C4-2B (cell line): ENCODE data around the gene CGA.

ENCODE experiments used
- ZFX ChIP-seq: fragments of 450-650 bp; IDR thresholded peaks from 2 replicates; pipeline ENCODE4 v1.6.1; 2017
- TF ChIP-seq, protein P1 (sequence below): fragments of 450-650 bp; conservative IDR thresholded peaks from 2 replicates; pipeline ENCODE4 v1.5.1; 2017; ENCODE audit warnings: mild to moderate bottlenecking

DNA sequence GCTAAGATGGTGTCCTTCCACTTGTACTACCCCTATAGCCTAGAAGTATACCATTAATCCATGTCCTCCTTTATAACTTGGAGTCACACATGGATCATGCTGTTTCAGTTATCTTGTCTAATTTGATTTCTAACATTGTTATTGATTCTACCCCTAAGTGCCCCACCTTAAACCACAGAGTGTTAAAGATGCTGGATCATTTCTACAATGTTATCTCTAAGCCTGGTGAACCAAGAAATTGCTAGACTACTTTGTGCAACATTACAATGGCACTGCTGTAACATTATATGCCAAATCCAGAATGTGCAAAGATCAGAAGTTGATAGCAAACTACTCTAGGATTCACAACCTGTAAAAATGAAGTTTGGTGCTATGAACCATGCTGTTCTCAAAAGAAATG lies 1.7 kb downstream of the CGA start:
- TF ChIP-seq, protein P1, sequence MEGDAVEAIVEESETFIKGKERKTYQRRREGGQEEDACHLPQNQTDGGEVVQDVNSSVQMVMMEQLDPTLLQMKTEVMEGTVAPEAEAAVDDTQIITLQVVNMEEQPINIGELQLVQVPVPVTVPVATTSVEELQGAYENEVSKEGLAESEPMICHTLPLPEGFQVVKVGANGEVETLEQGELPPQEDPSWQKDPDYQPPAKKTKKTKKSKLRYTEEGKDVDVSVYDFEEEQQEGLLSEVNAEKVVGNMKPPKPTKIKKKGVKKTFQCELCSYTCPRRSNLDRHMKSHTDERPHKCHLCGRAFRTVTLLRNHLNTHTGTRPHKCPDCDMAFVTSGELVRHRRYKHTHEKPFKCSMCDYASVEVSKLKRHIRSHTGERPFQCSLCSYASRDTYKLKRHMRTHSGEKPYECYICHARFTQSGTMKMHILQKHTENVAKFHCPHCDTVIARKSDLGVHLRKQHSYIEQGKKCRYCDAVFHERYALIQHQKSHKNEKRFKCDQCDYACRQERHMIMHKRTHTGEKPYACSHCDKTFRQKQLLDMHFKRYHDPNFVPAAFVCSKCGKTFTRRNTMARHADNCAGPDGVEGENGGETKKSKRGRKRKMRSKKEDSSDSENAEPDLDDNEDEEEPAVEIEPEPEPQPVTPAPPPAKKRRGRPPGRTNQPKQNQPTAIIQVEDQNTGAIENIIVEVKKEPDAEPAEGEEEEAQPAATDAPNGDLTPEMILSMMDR, result no peak
- TF ChIP-seq ZFX, result no peak
